OCI-LY7 (cell line): ENCODE measurements around the gene FGGY. TPM values are rescaled to one million over a fixed set of nuclear protein-coding genes. Genes with fewer than 3 reads are reported as not detected.

Experiments
- BruUV-seq: library from RNA; stranded (reverse); fragments of 400-500 nt; replicated peaks from 2 replicates; lab custom pipeline; 2021; lab: Mats Ljungman, UMichigan
- CTCF ChIA-PET: fragments of 300-600 bp; sonication (Branson Sonifier 250); formaldehyde crosslinking; loops from one replicate; lab custom pipeline; 2022; ENCODE audit warnings: antibody characterized with exemption; ENCODE audit not compliant: unreplicated experiment; lab: Charles Lee
- POLR2A ChIA-PET: fragments of 300-600 bp; sonication (Branson Sonifier 250); formaldehyde crosslinking; loops from one replicate; lab custom pipeline; 2022; ENCODE audit warnings: antibody characterized with exemption; lab: Charles Lee
- DNase-seq: peaks from one replicate; pipeline ENCODE4 v3.0.0-alpha.2; 2015; ENCODE audit warnings: low spot score
- H2AFZ ChIP-seq: fragments of 200-600 bp; sonication (generic), shearing (Covaris generic); 2 replicates; pipeline ENCODE4 v1.6.1; 2014; ENCODE audit warnings: mild to moderate bottlenecking, antibody characterized with exemption, low read length, moderate library complexity
- H3K27ac ChIP-seq: fragments of 200-600 bp; sonication (generic); 2 replicates; pipeline ENCODE4 v1.5.1; 2014; ENCODE audit warnings: mixed run types, low read depth, mild to moderate bottlenecking, moderate library complexity, low read length, inconsistent platforms; ENCODE audit not compliant: poor library complexity, severe bottlenecking
- H3K36me3 ChIP-seq: fragments of 200-600 bp; sonication (generic); 2 replicates; pipeline ENCODE4 v1.6.1; 2014; ENCODE audit warnings: mild to moderate bottlenecking, antibody characterized with exemption, low read length, moderate library complexity, mixed read lengths; ENCODE audit not compliant: insufficient read depth
- H3K4me1 ChIP-seq: fragments of 200-600 bp; sonication (generic); 2 replicates; pipeline ENCODE4 v1.5.1; 2014; ENCODE audit warnings: mild to moderate bottlenecking, low read length; ENCODE audit not compliant: insufficient read depth, poor library complexity, severe bottlenecking
- H3K4me2 ChIP-seq: fragments of 200-600 bp; sonication (generic); 2 replicates; pipeline ENCODE4 v1.6.1; 2014; ENCODE audit warnings: mild to moderate bottlenecking, low read length
- H3K4me3 ChIP-seq: fragments of 200-600 bp; sonication (generic); 2 replicates; pipeline ENCODE4 v1.5.1; 2014; ENCODE audit warnings: mild to moderate bottlenecking, low read depth, low read length; ENCODE audit not compliant: poor library complexity, severe bottlenecking
- H3K79me2 ChIP-seq: fragments of 200-600 bp; sonication (generic); 2 replicates; pipeline ENCODE4 v1.6.1; 2016; ENCODE audit warnings: low read depth, mild to moderate bottlenecking, low read length, moderate library complexity, mixed read lengths; ENCODE audit not compliant: insufficient read depth
- H3K9me2 ChIP-seq: fragments of 200-600 bp; sonication (generic); 2 replicates; pipeline ENCODE4 v1.6.1; 2016; ENCODE audit warnings: mild to moderate bottlenecking, low read length, mixed read lengths; ENCODE audit not compliant: insufficient read depth
- H3K9me3 ChIP-seq: fragments of 200-600 bp; sonication (generic); 2 replicates; pipeline ENCODE4 v1.6.1; 2014; ENCODE audit warnings: mild to moderate bottlenecking, mixed run types, low read length, mixed read lengths
- H4K20me1 ChIP-seq: fragments of 200-600 bp; sonication (generic); 2 replicates; pipeline ENCODE4 v1.6.1; 2014; ENCODE audit warnings: mild to moderate bottlenecking, antibody characterized with exemption, low read length, moderate library complexity, mixed read lengths; ENCODE audit not compliant: insufficient read depth
- EZH2phosphoT487 ChIP-seq: fragments of 200-600 bp; sonication (generic); IDR thresholded peaks from 2 replicates; pipeline ENCODE4 v1.6.1; 2018; ENCODE audit warnings: low read depth, borderline replicate concordance, mild to moderate bottlenecking, mixed run types, antibody characterized with exemption, low read length, moderate library complexity, mixed read lengths
- intact Hi-C: fragments of 100-400 bp; cut with micrococcal nuclease; formaldehyde crosslinking; loops from one replicate; pipeline ENCODE4 v1.10.0; 2022; ENCODE audit not compliant: unreplicated experiment
- total RNA-seq, 2 experiments: library from RNA; depleted of rRNA in 1 of 2; stranded (reverse); fragments of >200 nt in 1 of 2; shearing (Covaris generic) in 1 of 2; gene quantifications; 2 replicates each; pipeline ENCODE4 v1.2.3, GENCODE V29; 2014 to 2022
- TF ChIP-seq, protein P1 (sequence below): fragments of 200-600 bp; sonication (generic); conservative IDR thresholded peaks from 2 replicates; pipeline ENCODE4 v1.5.1; 2014; ENCODE audit warnings: mild to moderate bottlenecking, antibody characterized with exemption, low read length, moderate library complexity, mixed read lengths

Gene FGGY
- total RNA-seq, 2 experiments from 2014 or later: 0.63 to 4.5 TPM

DNA sequence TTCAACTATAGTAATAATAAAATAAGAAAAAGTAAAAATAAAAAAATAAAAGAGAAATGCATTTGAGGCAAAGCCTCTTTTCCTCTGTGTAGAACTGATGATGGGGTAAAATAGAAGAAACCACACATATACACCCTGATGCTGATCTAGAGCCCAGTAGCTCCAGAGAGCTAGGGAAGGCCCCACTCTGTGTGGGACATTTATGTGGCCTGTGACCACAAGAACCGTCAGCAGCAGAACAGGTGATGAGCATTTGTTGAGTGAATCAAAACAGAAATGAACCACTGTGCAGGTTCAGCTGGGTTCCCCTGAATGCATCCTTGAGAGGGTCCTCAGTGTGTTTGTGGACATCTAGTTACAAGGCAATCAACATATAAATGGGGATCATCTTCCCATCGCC is 296.0 kb downstream of the FGGY start:
- no peak overlapping the region for H3K27ac ChIP-seq
- no peaks in the 10 kb centered on the region for H4K20me1 ChIP-seq
- no peaks in the 10 kb centered on the region for H3K36me3 ChIP-seq
- no TSS peak for BruUV-seq
- no peaks in the 10 kb centered on the region for H3K79me2 ChIP-seq
- intact Hi-C loops: no loop called here
- H3K4me3 ChIP-seq: no peak overlapping the region
- ChIA-PET POLR2A (no interaction called here), CTCF (no interaction called here)
- no peaks in the 10 kb centered on the region for H3K9me2 ChIP-seq
- no peak overlapping the region for H2AFZ ChIP-seq
- TF ChIP-seq EZH2phosphoT487: no peak
- TF ChIP-seq, protein P1, sequence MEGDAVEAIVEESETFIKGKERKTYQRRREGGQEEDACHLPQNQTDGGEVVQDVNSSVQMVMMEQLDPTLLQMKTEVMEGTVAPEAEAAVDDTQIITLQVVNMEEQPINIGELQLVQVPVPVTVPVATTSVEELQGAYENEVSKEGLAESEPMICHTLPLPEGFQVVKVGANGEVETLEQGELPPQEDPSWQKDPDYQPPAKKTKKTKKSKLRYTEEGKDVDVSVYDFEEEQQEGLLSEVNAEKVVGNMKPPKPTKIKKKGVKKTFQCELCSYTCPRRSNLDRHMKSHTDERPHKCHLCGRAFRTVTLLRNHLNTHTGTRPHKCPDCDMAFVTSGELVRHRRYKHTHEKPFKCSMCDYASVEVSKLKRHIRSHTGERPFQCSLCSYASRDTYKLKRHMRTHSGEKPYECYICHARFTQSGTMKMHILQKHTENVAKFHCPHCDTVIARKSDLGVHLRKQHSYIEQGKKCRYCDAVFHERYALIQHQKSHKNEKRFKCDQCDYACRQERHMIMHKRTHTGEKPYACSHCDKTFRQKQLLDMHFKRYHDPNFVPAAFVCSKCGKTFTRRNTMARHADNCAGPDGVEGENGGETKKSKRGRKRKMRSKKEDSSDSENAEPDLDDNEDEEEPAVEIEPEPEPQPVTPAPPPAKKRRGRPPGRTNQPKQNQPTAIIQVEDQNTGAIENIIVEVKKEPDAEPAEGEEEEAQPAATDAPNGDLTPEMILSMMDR: no peak
- H3K4me2 ChIP-seq: no peak overlapping the region
- H3K4me1 ChIP-seq: no peaks in the 10 kb centered on the region
- no peak for DNase-seq
- H3K9me3 ChIP-seq: no peaks in the 10 kb centered on the region

DNA sequence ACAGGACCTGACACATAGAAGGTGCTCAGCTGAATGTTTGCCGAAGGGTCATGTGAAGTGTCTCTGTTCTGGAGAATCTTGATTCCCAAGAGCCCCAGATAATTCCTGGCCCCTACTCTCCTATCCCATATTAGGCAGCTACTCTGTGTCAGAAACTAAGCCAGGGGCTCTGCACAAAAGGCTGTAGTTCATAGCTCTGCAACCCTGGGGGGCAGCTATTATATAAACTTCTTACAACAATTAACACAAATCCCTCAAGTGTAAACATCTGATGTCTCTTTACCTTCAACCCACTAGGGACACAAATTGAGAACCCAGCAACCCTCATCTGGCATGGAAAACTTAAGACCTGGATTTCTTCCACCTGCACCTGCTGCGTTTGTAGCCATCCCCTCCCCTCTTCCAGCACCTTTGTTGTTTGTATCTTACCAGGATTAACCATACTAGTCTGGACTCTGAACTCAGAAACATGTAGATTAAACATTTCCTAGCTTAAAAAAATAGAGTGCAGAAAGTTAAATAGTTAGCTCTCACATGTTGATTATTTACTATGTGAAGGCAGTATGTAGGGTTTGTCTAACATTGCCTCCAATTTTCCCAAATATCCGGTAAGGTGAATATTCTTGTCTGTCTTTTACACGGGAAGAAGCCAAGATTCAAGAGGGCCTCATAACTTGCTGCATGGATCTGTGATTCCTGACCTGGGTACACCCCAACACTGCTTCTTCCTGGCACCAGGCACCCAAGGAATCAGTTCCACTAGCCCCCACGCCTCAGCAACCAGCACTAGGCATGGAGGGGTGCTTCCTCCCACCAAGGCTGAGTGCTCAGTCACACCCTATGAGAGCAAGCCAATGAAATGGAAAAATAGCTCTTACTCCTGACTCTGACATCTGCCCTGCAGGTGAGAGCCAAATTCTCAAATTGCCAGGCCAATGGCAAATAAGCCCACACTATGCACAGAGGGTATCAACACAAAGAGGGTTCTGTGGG is 297.2 kb downstream of the FGGY start:
- CTCF ChIA-PET: no interaction called here
- no peaks in the 10 kb centered on the region for H4K20me1 ChIP-seq
- TF ChIP-seq, protein P1: no peak
- TF ChIP-seq EZH2phosphoT487: no peak
- DNase-seq: no peak
- POLR2A ChIA-PET: interaction anchor here (1.0 to 1.3 kb wide), 2 partner anchors 12 to 15 kb away, joined by 3 to 4 read pairs; no protein-coding TSS in a partner anchor
- no peaks in the 10 kb centered on the region for H3K79me2 ChIP-seq
- H3K9me3 ChIP-seq: no peaks in the 10 kb centered on the region
- no peaks in the 10 kb centered on the region for H3K4me1 ChIP-seq
- intact Hi-C loops: no loop called here
- no TSS peak for BruUV-seq
- no peaks in the 10 kb centered on the region for H3K9me2 ChIP-seq
- no peak overlapping the region for H3K4me2 ChIP-seq
- no peak overlapping the region for H3K4me3 ChIP-seq
- H3K36me3 ChIP-seq: no peaks in the 10 kb centered on the region
- no peak overlapping the region for H3K27ac ChIP-seq
- H2AFZ ChIP-seq: no peak overlapping the region

DNA sequence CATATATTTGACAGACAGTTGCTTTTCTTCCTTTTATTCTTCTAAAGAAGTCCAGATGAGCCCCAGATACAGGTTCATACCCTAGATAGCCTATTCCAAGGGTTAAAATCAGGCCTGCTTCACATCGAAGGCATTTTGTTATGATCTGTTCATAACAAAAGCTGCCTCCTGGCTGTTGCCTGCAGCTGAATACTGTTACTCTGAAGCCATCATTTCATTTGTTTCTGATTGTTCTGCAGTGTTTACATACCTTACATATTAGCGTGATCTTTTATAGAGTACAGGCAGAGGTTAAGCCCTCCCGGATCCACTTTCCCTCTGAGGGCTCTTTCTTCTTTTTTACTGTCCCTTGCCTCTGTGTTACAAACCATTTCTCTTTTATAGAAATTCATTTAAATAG is 298.9 kb downstream of the FGGY start:
- intact Hi-C loops: no loop called here
- Histone ChIP-seq H4K20me1 (no peaks in the 10 kb centered on the region), H3K4me1 (no peaks in the 10 kb centered on the region), H3K9me2 (no peaks in the 10 kb centered on the region), H2AFZ (no peak overlapping the region), H3K4me2 (no peak overlapping the region), H3K4me3 (no peak overlapping the region), H3K36me3 (no peaks in the 10 kb centered on the region), H3K79me2 (no peaks in the 10 kb centered on the region), H3K9me3 (no peaks in the 10 kb centered on the region), H3K27ac (no peak overlapping the region)
- no peak for TF ChIP-seq EZH2phosphoT487
- TF ChIP-seq, protein P1: no peak
- POLR2A ChIA-PET: no interaction called here
- BruUV-seq: no TSS peak
- DNase-seq: no peak
- CTCF ChIA-PET: no interaction called here
